GM19238 (cell line): Measurements from ENCODE around the gene SYNC.
"Not testable (repeated sequence)": the region's sequence is repeated elsewhere in the genome, so short reads cannot be mapped to it uniquely, and the experiment has no call there.

ENCODE experiments used
- DNase-seq: peaks from one replicate; pipeline ENCODE4 v3.0.0; 2011; ENCODE audit warnings: low spot score; ENCODE audit not compliant: insufficient read length

SYNC gene

DNA sequence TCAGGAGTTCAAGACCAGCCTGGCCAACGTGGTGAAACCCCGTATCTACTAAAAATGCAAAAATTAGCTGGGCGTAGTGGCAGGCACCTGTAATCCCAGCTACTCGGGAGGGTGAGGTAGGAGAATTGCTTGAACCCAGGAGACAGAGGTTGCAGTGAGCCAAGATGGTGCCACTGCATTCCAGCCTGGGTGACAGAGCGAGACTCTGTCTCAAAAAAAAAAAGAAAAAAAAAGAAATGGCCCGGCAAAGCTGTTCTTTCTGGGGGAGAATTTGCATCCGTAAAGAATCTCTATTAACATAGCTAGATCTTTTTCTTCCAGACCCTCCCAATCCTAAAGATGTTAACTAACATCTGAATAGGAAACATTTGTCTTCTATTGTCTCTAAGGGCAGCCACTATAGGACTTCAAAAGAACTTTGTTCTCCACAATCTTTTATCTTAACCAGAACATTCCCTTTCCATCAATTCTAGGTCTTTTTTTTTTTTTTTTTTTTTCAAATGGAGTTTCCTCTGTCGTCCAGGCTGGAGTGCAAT, 60.2 kb downstream of the SYNC start:
- DNase-seq: not testable (repeated sequence)

DNA sequence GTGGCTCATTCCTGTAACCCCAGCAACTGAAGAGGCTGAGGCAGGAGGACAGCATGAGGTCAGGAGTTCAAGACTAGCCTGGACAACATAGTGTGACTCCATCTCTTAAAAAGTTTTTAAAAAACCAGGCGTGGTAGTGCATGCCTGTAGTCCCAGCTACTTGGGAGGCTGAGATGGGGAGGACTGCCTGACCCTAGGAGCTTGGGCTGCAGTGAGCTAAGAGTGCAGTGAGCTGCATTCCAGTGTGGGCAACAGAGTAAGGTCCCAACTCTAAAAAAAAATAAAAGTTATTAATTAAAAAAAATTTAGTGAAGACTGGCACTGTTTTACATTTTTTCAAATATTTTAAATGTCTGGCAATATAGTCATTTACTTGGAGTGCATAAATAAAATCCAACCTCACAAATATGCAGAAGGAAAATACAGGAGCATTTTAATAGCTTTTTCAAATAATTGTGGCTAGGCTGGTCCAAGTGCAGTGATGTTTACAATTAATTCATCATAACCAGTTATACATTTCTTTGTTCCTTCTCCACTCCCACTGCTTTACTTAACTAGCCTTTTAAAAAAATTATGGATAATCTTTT, 63.0 kb downstream of the SYNC start:
- DNase-seq: no peak

DNA sequence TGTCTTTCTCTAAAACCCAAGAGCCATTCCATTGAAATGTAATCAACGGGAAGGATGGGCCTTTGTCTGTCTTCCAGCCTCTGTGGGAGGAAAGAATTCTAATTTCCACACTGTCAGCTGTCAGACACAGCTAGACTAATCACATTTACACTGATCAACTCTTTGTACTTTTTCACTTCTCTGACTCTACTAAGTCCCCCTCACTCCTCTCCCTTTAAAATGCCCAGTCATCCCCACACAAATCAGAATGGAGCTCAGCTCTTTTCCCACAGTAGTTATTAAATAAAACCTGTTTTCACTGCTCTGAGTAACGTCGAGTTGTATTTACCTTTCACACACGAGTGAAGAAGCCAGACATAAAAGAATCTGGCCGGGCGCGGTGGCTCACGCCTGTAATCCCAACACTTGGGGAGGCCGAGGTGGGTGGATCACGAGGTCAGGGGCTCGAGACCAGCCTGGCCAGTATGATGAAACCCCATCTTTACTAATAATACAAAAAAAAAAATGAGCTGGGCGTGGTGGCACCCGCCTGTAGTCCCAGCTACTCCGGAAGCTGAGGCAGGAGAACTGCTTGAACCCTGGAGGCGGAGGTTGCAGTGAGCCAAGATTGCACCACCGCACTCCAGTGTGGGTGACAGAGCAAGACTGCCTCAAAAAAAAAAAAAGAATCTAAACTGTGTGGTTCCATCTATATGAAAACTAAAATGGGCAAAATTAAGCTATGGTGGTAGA, 65.5 kb downstream of the SYNC start:
- DNase-seq: no peak

DNA sequence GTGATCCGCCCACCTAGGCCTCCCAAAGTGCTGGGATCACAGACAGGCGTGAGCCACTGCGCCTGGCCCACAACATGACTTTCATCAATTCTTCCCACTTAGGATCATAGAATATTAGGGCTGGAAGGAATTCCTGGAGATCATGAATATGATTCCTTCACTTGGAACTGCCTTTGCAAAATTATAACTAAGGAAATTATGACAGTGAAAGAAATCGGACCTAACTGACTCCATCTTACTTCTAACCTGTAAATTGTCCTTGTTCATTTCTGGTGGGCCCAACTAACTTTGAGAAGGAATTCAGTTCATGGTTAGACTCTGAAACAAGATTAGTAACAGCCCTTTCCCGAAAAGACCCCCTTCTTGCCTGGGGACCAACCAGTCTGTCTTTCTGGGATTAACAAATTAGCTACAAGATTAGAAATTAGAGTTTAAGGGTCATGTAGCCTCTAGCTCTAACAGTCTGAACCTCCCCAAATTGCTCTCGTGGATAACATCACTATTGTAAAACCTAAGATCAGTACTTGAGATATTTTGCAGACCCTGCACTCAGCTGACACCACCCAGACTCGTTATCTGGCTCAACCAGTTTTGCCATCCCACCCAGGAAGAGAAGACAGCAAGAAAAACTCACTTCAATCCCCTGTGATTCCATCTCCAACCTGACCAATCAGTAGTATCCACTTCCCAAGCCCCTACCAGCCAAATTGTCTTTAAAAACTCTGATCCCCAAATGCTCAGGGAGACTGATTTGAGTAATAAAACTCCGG, 66.9 kb downstream of the SYNC start:
- DNase-seq: no peak

DNA sequence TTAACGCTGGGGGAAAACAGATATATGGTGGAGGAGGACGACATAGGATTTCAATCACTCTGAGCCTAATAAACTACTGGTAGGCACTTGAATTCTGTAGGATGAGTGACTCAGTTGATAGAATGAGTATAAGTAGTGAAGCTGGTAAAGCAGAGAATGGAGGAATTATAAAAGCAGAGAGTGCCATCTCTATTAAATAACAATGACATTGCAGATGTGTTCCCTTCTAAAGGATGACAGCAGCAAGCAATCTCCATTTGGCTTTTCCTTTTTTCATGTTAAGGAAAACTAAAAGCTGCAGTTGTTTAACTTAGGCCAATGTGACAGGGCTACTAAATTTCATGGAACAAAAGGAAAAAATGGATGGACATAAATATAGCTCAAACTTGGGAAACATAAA, 69.7 kb downstream of the SYNC start:
- DNase-seq: no peak

DNA sequence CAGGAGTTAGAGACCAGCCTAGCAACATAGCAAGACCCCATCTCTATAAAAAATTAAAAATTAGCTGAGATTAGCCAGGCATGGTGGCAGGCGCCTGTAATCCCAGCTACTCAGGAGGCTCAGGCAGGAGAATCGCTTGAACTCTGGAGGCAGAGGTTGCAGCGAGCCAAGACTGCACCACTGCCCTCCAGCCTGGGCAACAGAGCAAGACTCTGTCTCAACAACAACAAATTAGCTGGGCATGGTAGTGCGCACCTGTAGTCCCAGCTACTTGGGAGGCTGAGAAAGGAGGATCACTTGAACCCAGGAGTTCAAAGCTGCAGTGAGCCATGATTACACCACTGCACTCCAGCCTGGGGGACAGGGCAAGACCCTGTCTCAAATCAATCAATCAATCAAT, 72.4 kb downstream of the SYNC start:
- not testable (repeated sequence) for DNase-seq
